Naive thymus-derived CD8-positive, alpha-beta T cell (primary cell): ENCODE measurements around the gene ABHD12. TPM values are rescaled to one million over a fixed set of nuclear protein-coding genes. Genes with fewer than 3 reads are reported as not detected.
A peak's percentile ranks its signal among the peaks of the same experiment; 100 is the strongest.
"Not testable (repeated sequence)": the region's sequence is repeated elsewhere in the genome, so short reads cannot be mapped to it uniquely, and the experiment has no call there.

Experiments used
- ATAC-seq, 2 donors: fragments of 150-1000 bp; cut with Tn5 transposase in 1 of 2; sonication (Bioruptor Pico), chemical (Tn5 transposase) in 1 of 2; 1 replicate in 1 of 2; 2 replicates in 1 of 2; pipeline ENCODE4 v1.10.0; 2021; ENCODE audit warnings: mild to moderate bottlenecking in 2 of 2, moderate library complexity in 2 of 2
- POLR2A ChIA-PET: fragments of 350-600 bp; sonication (Branson Sonifier 250); formaldehyde crosslinking; loops from one replicate; lab custom pipeline; 2021; ENCODE audit warnings: antibody characterized with exemption; lab: Charles Lee
- DNase-seq, 10 donors: peaks; one replicate each; pipeline versions ENCODE4 v3.0.0 to v3.0.0-alpha.2; 2020 to 2022
- H3K27ac Mint-ChIP-seq, 10 donors: one replicate each; pipeline ENCODE4 v1.8.0; 2020 to 2022; ENCODE audit warnings: mild to moderate bottlenecking in 10 of 10, mixed read lengths in 10 of 10, moderate library complexity in 4 of 10, inconsistent platforms in 1 of 10
- H3K27me3 Mint-ChIP-seq, 5 donors: one replicate each; pipeline ENCODE4 v1.8.0; 2021 to 2022; ENCODE audit warnings: mixed read lengths in 5 of 5
- H3K36me3 Mint-ChIP-seq, 3 donors: one replicate each; pipeline ENCODE4 v1.8.0; 2020 to 2022; ENCODE audit warnings: mixed read lengths in 3 of 3, mild to moderate bottlenecking in 2 of 3, inconsistent platforms in 1 of 3
- H3K4me1 Mint-ChIP-seq, 4 donors: one replicate each; pipeline ENCODE4 v1.8.0; 2021 to 2022; ENCODE audit warnings: mixed read lengths in 4 of 4
- H3K4me3 Mint-ChIP-seq, 10 donors: one replicate each; pipeline ENCODE4 v1.8.0; 2020 to 2022; ENCODE audit warnings: mild to moderate bottlenecking in 10 of 10, mixed read lengths in 10 of 10, moderate library complexity in 6 of 10, inconsistent platforms in 1 of 10
- H3K9me3 Mint-ChIP-seq, 9 donors: one replicate each; pipeline ENCODE4 v1.8.0; 2020 to 2022; ENCODE audit warnings: mixed read lengths in 9 of 9, mild to moderate bottlenecking in 3 of 9, inconsistent platforms in 1 of 9, moderate library complexity in 1 of 9
- polyA plus RNA-seq, 3 donors: library from polyadenylated mRNA; unstranded; fragments of 300-500 nt; fragmentation: Illumina TruSeq; gene quantifications; one replicate each; pipeline ENCODE4 v1.2.3, GENCODE V29; 2021
- total RNA-seq, 8 experiments: library from RNA in 2 of 8; stranded (reverse) in 2 of 8; gene quantifications; one replicate each; pipeline ENCODE4 v1.2.3 and lab custom pipeline; 2021 to 2026

The ABHD12 gene
- total and polyA plus RNA-seq, 5 experiments from 2014 or later: 20.8 to 28.9 (median 24.6) TPM

DNA sequence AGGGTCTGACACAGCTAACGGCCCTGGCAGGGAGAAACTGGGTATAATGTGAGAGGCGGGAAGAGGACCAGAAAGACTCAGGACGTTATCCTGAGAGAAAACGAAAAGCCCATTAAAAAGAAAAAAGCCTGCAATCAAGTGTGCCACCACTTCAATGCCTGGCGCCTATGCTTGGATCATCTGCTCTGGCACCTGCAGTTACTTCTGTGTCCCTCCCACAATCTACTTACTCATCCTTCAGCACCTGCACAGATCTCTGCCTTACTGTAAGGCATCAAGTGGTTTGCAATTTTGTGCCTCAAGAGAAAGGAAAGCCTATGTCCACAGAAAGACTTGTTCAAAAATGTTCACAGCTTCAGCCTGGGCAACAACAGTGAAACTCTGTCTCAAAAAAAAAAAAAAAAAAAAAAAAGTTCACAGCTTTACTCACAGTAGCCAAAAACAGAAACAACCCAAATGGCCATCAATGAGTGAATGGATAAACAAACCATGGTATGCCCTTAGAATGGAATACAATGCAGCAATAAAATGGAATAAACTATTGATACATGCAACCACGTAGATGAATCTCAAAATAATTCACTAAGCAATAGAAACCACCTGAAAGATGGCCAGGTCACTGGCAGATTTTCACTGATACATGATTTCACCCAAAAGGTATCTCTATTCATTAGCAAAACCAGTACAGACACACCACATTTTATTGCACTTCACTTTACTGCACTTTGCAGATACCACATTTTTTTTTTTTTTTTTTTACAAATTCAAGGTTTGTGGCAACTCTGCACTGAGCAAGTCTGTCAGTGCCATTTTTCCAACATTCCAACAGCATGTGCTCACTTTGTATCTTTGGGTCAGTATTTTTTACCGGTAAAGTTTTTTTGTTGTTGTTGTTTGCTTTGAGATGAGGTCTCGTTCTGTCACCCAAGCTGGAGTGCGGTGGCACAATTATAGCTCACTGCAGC, 48.6 kb downstream of the ABHD12 start:
- peak overlapping the region in 2 of 10 donors; percentile 18 to 34 for H3K27ac Mint-ChIP-seq
- POLR2A ChIA-PET: interaction anchor here (0.7 kb wide), 1 partner anchor 346 kb away, joined by 5 read pairs; no protein-coding TSS in a partner anchor
- H3K9me3 Mint-ChIP-seq: peaks cover 0 to 3% (median 0%) of the 10 kb centered on the region in 9 donors
- DNase-seq (no peak), ATAC-seq (no peak)
- H3K4me3 Mint-ChIP-seq: no peak overlapping the region
- peaks cover 16 to 47% (median 32%) of the 10 kb centered on the region in 4 donors for H3K4me1 Mint-ChIP-seq
- H3K27me3 Mint-ChIP-seq: no peaks in the 10 kb centered on the region
- peaks cover 0 to 25% (median 13%) of the 10 kb centered on the region in 3 donors for H3K36me3 Mint-ChIP-seq

DNA sequence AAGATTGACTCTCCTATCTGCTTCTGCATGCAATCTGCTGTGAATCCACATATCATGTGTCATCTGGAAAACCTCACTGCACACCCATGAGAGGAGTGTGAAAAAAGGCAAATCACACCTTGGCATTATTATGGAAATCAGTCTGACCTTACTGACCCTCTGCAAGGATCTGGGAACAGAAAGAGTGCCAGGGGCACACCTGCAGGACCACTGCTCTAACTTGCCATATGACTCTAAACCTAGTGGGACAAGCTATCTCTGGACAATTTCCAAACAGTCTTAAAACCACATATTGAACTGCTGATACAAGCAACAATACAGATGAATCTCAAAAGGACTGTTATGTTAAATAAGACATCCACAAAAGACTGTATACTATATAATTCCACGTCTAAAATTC, 50.3 kb downstream of the ABHD12 start:
- POLR2A ChIA-PET: no interaction called here
- DNase-seq (no peak), ATAC-seq (no peak)
- peaks cover 16 to 33% (median 26%) of the 10 kb centered on the region in 4 donors for H3K4me1 Mint-ChIP-seq
- no peak overlapping the region for H3K4me3 Mint-ChIP-seq
- peaks cover 0 to 3% (median 0%) of the 10 kb centered on the region in 9 donors for H3K9me3 Mint-ChIP-seq
- H3K36me3 Mint-ChIP-seq: peaks cover 0 to 28% (median 15%) of the 10 kb centered on the region in 3 donors
- no peak overlapping the region for H3K27ac Mint-ChIP-seq
- H3K27me3 Mint-ChIP-seq: no peaks in the 10 kb centered on the region

DNA sequence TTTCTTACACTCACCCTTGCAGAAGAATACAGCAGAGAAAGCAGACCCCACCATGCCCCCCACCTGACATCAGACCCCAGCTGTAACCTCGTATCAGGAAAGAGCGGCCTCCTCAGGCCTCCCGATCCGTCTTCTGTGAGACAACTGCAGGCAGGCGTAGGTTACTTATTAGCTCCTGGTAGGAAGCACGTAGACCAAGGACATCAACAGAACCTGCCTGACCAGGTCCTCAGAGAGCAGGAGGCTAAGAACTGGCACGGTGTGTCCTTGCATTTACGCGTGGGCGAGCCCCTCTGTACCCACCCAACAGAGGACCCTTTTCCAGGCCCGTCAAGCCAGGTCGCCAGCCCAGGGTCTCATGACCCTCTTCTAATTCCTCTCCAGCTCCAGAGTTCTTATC, 51.0 kb downstream of the ABHD12 start:
- ATAC-seq (no peak), DNase-seq (no peak)
- Mint-ChIP-seq H3K4me1 (peaks cover 14 to 29% (median 23%) of the 10 kb centered on the region in 4 donors), H3K4me3 (no peak overlapping the region), H3K27me3 (no peaks in the 10 kb centered on the region), H3K9me3 (peaks cover 0 to 3% (median 0%) of the 10 kb centered on the region in 9 donors), H3K27ac (peak overlapping the region in 2 of 10 donors; percentile 11 to 74), H3K36me3 (peaks cover 0 to 26% (median 13%) of the 10 kb centered on the region in 3 donors)
- POLR2A ChIA-PET: no interaction called here

- peaks cover 0 to 6% (median 0%) of the 10 kb centered on the region in 9 donors for H3K9me3 Mint-ChIP-seq
- H3K4me1 Mint-ChIP-seq: peaks cover 5 to 18% (median 15%) of the 10 kb centered on the region in 4 donors
- H3K27me3 Mint-ChIP-seq: no peaks in the 10 kb centered on the region
- peak overlapping the region in 4 of 10 donors; percentile 28 to 80 (median 42) for H3K27ac Mint-ChIP-seq
- DNase-seq: no peak
- no peak for ATAC-seq
- POLR2A ChIA-PET: no interaction called here
- peaks cover 0 to 25% (median 12%) of the 10 kb centered on the region in 3 donors for H3K36me3 Mint-ChIP-seq
- no peak overlapping the region for H3K4me3 Mint-ChIP-seq
Observed at GRCh38 chr20:25338112-25339023, 52.3 kb downstream of the ABHD12 start.

GRCh38 chr20:25336561-25337422, 53.8 kb downstream of the ABHD12 start:
- H3K36me3 Mint-ChIP-seq: peaks cover 0 to 25% (median 12%) of the 10 kb centered on the region in 3 donors
- ATAC-seq: no peak
- H3K27ac Mint-ChIP-seq: no peak overlapping the region
- no peak overlapping the region for H3K4me3 Mint-ChIP-seq
- H3K9me3 Mint-ChIP-seq: peaks cover 0 to 6% (median 0%) of the 10 kb centered on the region in 9 donors
- POLR2A ChIA-PET: interaction anchor here (0.6 kb wide), 1 partner anchor 11 kb away, joined by 6 read pairs; no protein-coding TSS in a partner anchor
- peaks cover 5 to 11% (median 9%) of the 10 kb centered on the region in 4 donors for H3K4me1 Mint-ChIP-seq
- DNase-seq: no peak
- H3K27me3 Mint-ChIP-seq: no peaks in the 10 kb centered on the region

DNA sequence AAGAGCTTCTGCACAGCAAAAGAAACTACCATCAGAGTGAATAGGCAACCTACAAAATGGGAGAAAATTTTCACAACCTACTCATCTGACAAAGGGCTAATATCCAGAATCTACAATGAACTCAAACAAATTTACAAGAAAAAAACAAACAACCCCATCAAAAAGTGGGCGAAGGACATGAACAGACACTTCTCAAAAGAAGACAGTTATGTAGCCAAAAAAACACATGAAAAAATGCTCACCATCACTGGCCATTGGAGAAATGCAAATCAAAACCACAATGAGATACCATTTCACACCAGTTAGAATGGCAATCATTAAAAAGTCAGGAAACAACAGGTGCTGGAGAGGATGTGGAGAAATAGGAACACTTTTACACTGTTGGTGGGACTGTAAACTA, 55.7 kb downstream of the ABHD12 start:
- H3K9me3 Mint-ChIP-seq, ATAC-seq, H3K27me3 Mint-ChIP-seq, DNase-seq, H3K27ac Mint-ChIP-seq, H3K4me3 Mint-ChIP-seq, POLR2A ChIA-PET: not testable (repeated sequence)
- H3K36me3 Mint-ChIP-seq: peaks cover 0 to 25% (median 13%) of the 10 kb centered on the region in 3 donors
- H3K4me1 Mint-ChIP-seq: peaks cover 5 to 18% (median 12%) of the 10 kb centered on the region in 4 donors

GRCh38 chr20:25328954-25329498, 61.6 kb downstream of the ABHD12 start:
- no peak for ATAC-seq
- DNase-seq: no peak
- H3K4me1 Mint-ChIP-seq: peaks cover 12 to 38% (median 33%) of the 10 kb centered on the region in 4 donors
- H3K27ac Mint-ChIP-seq: peak overlapping the region in 2 of 10 donors; percentile 40 to 52
- peak overlapping the region in 1 of 10 donors; percentile 46 for H3K4me3 Mint-ChIP-seq
- H3K27me3 Mint-ChIP-seq: no peaks in the 10 kb centered on the region
- H3K36me3 Mint-ChIP-seq: peaks cover 5 to 7% (median 7%) of the 10 kb centered on the region in 3 donors
- POLR2A ChIA-PET: no interaction called here
- H3K9me3 Mint-ChIP-seq: peaks cover 0 to 9% (median 2%) of the 10 kb centered on the region in 9 donors

DNA sequence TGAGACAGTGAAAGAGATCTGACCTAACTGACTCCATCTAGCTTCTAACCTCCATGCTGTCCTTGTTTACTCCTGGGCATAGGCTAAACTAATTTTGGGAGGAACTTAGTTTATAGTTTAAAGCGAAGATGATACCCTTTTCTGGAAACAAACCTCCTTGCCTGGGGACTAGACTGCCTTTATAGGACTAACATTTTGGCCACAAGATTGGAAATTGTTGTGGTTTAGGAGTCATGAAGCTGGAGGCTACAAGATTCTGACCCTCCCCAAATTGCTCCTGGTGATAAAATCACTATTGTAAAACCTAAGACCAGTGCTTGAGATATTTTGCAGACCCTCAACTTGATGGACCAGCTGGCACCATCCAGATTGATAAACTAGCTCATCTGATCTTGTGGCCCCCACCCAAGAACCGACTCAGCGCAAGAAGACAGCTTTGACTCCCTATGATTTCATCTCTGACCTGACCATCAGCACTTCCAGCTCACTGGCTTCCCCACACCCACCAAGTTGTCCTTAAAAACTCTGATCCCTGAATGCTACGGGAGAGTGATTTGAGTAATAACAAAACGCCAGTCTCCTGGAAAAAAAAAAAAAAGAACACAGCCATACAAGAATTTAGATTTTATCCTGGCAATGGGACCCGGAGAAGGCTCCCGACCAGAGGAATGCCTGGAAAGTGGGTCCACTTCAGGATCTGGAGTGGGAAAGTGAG, 63.0 kb downstream of the ABHD12 start:
- H3K4me1 Mint-ChIP-seq: peaks cover 15 to 49% (median 41%) of the 10 kb centered on the region in 4 donors
- H3K36me3 Mint-ChIP-seq: peaks cover 5 to 14% (median 11%) of the 10 kb centered on the region in 3 donors
- POLR2A ChIA-PET: interaction anchor here (0.7 kb wide), 1 partner anchor 20 kb away, joined by 3 read pairs; no protein-coding TSS in a partner anchor
- no peaks in the 10 kb centered on the region for H3K27me3 Mint-ChIP-seq
- ATAC-seq (no peak), DNase-seq (no peak)
- H3K27ac Mint-ChIP-seq: peak overlapping the region in 1 of 10 donors; percentile 29
- H3K4me3 Mint-ChIP-seq: no peak overlapping the region
- H3K9me3 Mint-ChIP-seq: peaks cover 0 to 8% (median 0%) of the 10 kb centered on the region in 9 donors

DNA sequence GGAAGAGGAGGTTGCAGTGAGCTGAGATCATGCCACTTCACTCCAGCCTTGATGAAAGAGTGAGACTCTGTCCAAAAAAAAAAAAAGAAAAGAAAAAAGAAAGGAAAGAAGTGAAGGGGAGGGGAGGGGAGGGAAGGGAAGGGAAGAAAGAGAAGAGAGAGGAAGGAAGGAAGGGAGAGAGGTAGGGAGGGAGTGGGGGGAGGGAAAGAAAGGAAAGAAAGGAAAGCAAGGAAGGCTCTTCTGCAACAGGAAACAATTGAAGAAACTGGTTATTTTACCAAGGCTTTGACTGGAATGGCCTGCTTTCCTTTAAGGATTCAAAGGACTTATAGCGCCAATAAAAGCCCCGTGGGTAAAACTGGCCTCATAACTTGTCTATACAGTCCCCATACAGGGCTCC, 64.6 kb downstream of the ABHD12 start:
- peaks cover 17 to 58% (median 43%) of the 10 kb centered on the region in 4 donors for H3K4me1 Mint-ChIP-seq
- H3K36me3 Mint-ChIP-seq: peaks cover 5 to 25% (median 16%) of the 10 kb centered on the region in 3 donors
- H3K27ac Mint-ChIP-seq: peak overlapping the region in 1 of 10 donors; percentile 52
- DNase-seq (no peak), ATAC-seq (no peak)
- H3K9me3 Mint-ChIP-seq: peaks cover 0 to 8% (median 0%) of the 10 kb centered on the region in 9 donors
- no peaks in the 10 kb centered on the region for H3K27me3 Mint-ChIP-seq
- H3K4me3 Mint-ChIP-seq: no peak overlapping the region
- POLR2A ChIA-PET: interaction anchor here (0.6 kb wide), 1 partner anchor 43 kb away, joined by 3 read pairs; no protein-coding TSS in a partner anchor

DNA sequence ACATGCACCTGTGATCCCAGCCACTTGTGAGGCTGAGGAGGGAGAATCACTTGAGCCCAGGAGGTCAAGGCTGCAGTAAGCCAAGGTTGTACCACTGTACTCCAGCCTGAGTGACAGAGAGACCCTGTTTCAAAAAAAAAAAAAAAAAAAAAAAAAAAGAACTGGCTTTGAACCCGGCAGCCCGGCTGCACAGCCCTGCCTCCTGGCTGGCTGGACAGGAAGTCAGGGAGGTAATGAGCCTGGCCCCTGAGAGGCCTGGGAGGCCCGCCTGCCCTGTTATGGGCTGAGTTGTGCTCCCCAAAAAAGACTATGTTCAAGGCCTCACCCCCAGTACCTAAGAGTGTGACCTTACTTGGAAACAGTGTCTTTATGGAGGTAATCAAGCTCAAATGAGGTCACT, 65.6 kb downstream of the ABHD12 start:
- no peak for ATAC-seq
- peaks cover 17 to 55% (median 36%) of the 10 kb centered on the region in 4 donors for H3K4me1 Mint-ChIP-seq

More for the DNA sequence above, 65.6 kb downstream of the ABHD12 start:
- Mint-ChIP-seq H3K9me3 (peaks cover 0 to 8% (median 0%) of the 10 kb centered on the region in 9 donors), H3K36me3 (peaks cover 5 to 25% (median 16%) of the 10 kb centered on the region in 3 donors), H3K27me3 (no peaks in the 10 kb centered on the region), H3K4me3 (no peak overlapping the region), H3K27ac (peak overlapping the region in 3 of 10 donors; percentile 29 to 63 (median 52))
- no peak for DNase-seq
- POLR2A ChIA-PET: no interaction called here
